CD14-positive monocyte (primary cell): Measurements from ENCODE around the gene TNFRSF8. TPM values are rescaled to one million over a fixed set of nuclear protein-coding genes. Genes with fewer than 3 reads are reported as not detected.
"Not testable (repeated sequence)": the region's sequence is repeated elsewhere in the genome, so short reads cannot be mapped to it uniquely, and the experiment has no call there.

ENCODE experiments used
- DNase-seq, 3 donors: peaks; one replicate each; pipeline ENCODE4 v3.0.0-alpha.2; 2011 to 2022
- H2AFZ ChIP-seq: 2 replicates; pipeline ENCODE4 v1.6.0; 2012; ENCODE audit warnings: mild to moderate bottlenecking, low read depth, low read length, inconsistent platforms; ENCODE audit not compliant: insufficient read depth, poor library complexity, severe bottlenecking
- H3K27ac ChIP-seq, 2 donors: 1 replicate in 1 of 2; 2 replicates in 1 of 2; pipeline ENCODE4 v1.5.1; 2012 to 2013; ENCODE audit warnings: low read length in 2 of 2, control low read depth in 1 of 2, inconsistent platforms in 1 of 2, low read depth in 1 of 2, mild to moderate bottlenecking in 1 of 2
- H3K27me3 ChIP-seq, 2 donors: one replicate each; pipeline versions ENCODE4 v1.6.0 to v1.6.1; 2011 to 2013; ENCODE audit warnings: low read length in 2 of 2; ENCODE audit not compliant: control insufficient read depth in 2 of 2, insufficient read depth in 2 of 2
- H3K36me3 ChIP-seq, 2 donors: replicated peaks in 1 of 2; 1 replicate in 1 of 2; 2 replicates in 1 of 2; pipeline versions ENCODE4 v1.5.1 to v1.6.1; 2012 to 2013; ENCODE audit warnings: low read length in 2 of 2, control low read depth in 1 of 2, inconsistent platforms in 1 of 2, mild to moderate bottlenecking in 1 of 2; ENCODE audit not compliant: insufficient read depth in 2 of 2, control insufficient read depth in 1 of 2
- H3K4me1 ChIP-seq, 2 donors: 1 replicate in 1 of 2; 2 replicates in 1 of 2; pipeline versions ENCODE4 v1.5.1 to v1.6.1; 2012 to 2013; ENCODE audit warnings: low read length in 2 of 2, control low read depth in 1 of 2, inconsistent platforms in 1 of 2, mild to moderate bottlenecking in 1 of 2, moderate library complexity in 1 of 2; ENCODE audit not compliant: insufficient read depth in 2 of 2, control insufficient read depth in 1 of 2
- H3K4me2 ChIP-seq: replicated peaks from 2 replicates; pipeline ENCODE3; 2012; ENCODE audit warnings: low read length, moderate library complexity, mild to moderate bottlenecking; ENCODE audit not compliant: poor library complexity, severe bottlenecking; ENCODE audit errors: extremely low read depth
- H3K4me3 ChIP-seq, 3 experiments: fragments of 200-600 bp in 1 of 3; sonication (generic) in 1 of 3; replicated peaks in 1 of 3; 1 replicate in 2 of 3; 2 replicates in 1 of 3; pipeline ENCODE4 v1.5.1; 2011 to 2013; ENCODE audit warnings: low read length in 3 of 3, mild to moderate bottlenecking in 3 of 3, control low read depth in 2 of 3, low read depth in 2 of 3, inconsistent platforms in 1 of 3, moderate library complexity in 1 of 3
- H3K79me2 ChIP-seq: 2 replicates; pipeline ENCODE4 v1.6.0; 2012; ENCODE audit warnings: mild to moderate bottlenecking, control low read depth, inconsistent platforms, low read length, moderate library complexity; ENCODE audit not compliant: insufficient read depth
- H3K9ac ChIP-seq: 2 replicates; pipeline ENCODE4 v1.6.0; 2017; ENCODE audit warnings: low read length, mild to moderate bottlenecking; ENCODE audit not compliant: insufficient read depth, poor library complexity, severe bottlenecking
- H3K9me3 ChIP-seq, 2 donors: replicated peaks in 1 of 2; 1 replicate in 1 of 2; 2 replicates in 1 of 2; pipeline versions ENCODE4 v1.5.1 to v1.6.1; 2012 to 2013; ENCODE audit warnings: low read length in 2 of 2, control low read depth in 1 of 2; ENCODE audit not compliant: control insufficient read depth in 1 of 2, insufficient read depth in 1 of 2
- H4K20me1 ChIP-seq: 2 replicates; pipeline ENCODE4 v1.6.0; 2012; ENCODE audit warnings: mild to moderate bottlenecking, low read length, control low read depth, moderate library complexity; ENCODE audit not compliant: insufficient read depth
- H3K27ac Mint-ChIP-seq, 7 donors: one replicate each; pipeline ENCODE4 v1.8.0; 2020; ENCODE audit warnings: mild to moderate bottlenecking in 7 of 7, mixed read lengths in 7 of 7, moderate library complexity in 6 of 7, inconsistent platforms in 2 of 7
- H3K27me3 Mint-ChIP-seq, 3 donors: one replicate each; pipeline ENCODE4 v1.8.0; 2021 to 2022; ENCODE audit warnings: low read depth in 3 of 3, mild to moderate bottlenecking in 3 of 3, mixed read lengths in 3 of 3, moderate library complexity in 3 of 3, inconsistent platforms in 1 of 3
- H3K36me3 Mint-ChIP-seq, 2 donors: one replicate each; pipeline ENCODE4 v1.8.0; 2020; ENCODE audit warnings: mixed read lengths in 2 of 2, inconsistent platforms in 1 of 2, mild to moderate bottlenecking in 1 of 2
- H3K4me1 Mint-ChIP-seq: one replicate; pipeline ENCODE4 v1.8.0; 2020; ENCODE audit warnings: mild to moderate bottlenecking, mixed read lengths
- H3K4me3 Mint-ChIP-seq, 2 donors: one replicate each; pipeline ENCODE4 v1.8.0; 2020; ENCODE audit warnings: mild to moderate bottlenecking in 2 of 2, mixed read lengths in 2 of 2, moderate library complexity in 1 of 2
- H3K9me3 Mint-ChIP-seq, 7 donors: one replicate each; pipeline ENCODE4 v1.8.0; 2020 to 2022; ENCODE audit warnings: mixed read lengths in 7 of 7, mild to moderate bottlenecking in 6 of 7, moderate library complexity in 6 of 7, inconsistent platforms in 2 of 7
- CTCF ChIP-seq: fragments of 200-600 bp; IDR thresholded peaks from one replicate; pipeline ENCODE4 v1.8.0; 2022; ENCODE audit warnings: antibody characterized with exemption, mild to moderate bottlenecking
- WGBS: methylation state at CpG from one replicate; pipeline ENCODE4 v1.1.5; 2013; ENCODE audit warnings: missing lambda C conversion rate; ENCODE audit not compliant: insufficient coverage; 5-methylcytosine and 5-hydroxymethylcytosine counted together
- intact Hi-C, 2 donors: fragments of 100-400 bp; cut with micrococcal nuclease; formaldehyde crosslinking; loops; one replicate each; pipeline versions ENCODE4 v1.15.0 to v1.15.1; 2023
- polyA plus RNA-seq, 3 donors: library from polyadenylated mRNA; depleted of rRNA in 1 of 3; unstranded in 2 of 3; stranded (reverse) in 1 of 3; fragments of 300-500 nt in 2 of 3; fragments of >200 nt in 1 of 3; fragmentation: Illumina TruSeq in 2 of 3; gene quantifications; 1 replicate in 2 of 3; 2 replicates in 1 of 3; pipeline ENCODE4 v1.2.3, GENCODE V29; 2012 to 2021

TNFRSF8 gene
- polyA plus RNA-seq, 3 donors: 10.9 to 11.9 (median 11.8) TPM

GRCh38 chr1:12040457-12041051 lies 22.5 kb upstream of the TNFRSF8 start:
- Histone ChIP-seq H4K20me1 (no peaks in the 10 kb centered on the region), H3K9me3 (no peaks in the 10 kb centered on the region), H3K36me3 (no peaks in the 10 kb centered on the region), H3K27ac (no peak overlapping the region), H3K4me1 (peaks cover 2% of the 10 kb centered on the region in 2 donors), H3K4me3 (no peak overlapping the region), H3K4me2 (no peak overlapping the region), H3K27me3 (no peaks in the 10 kb centered on the region), H3K9ac (no peak overlapping the region), H3K79me2 (no peaks in the 10 kb centered on the region), H2AFZ (no peak overlapping the region)
- Mint-ChIP-seq H3K27ac (no peak overlapping the region), H3K9me3 (peaks cover 0 to 3% (median 0%) of the 10 kb centered on the region in 7 donors), H3K4me1 (peaks cover 3% of the 10 kb centered on the region), H3K36me3 (no peaks in the 10 kb centered on the region), H3K4me3 (no peak overlapping the region), H3K27me3 (peaks cover 0 to 4% (median 2%) of the 10 kb centered on the region in 3 donors)
- intact Hi-C loops: no loop called here
- no peak for DNase-seq
- TF ChIP-seq CTCF: no peak
- WGBS: 100% methylated on average over 2 of the region's 6 CpGs

GRCh38 chr1:12044187-12044877 lies 18.8 kb upstream of the TNFRSF8 start:
- H3K36me3 Mint-ChIP-seq, H3K9ac ChIP-seq, H3K36me3 ChIP-seq, H3K9me3 ChIP-seq, H3K79me2 ChIP-seq, H3K4me2 ChIP-seq, H3K27ac ChIP-seq, H4K20me1 ChIP-seq, H3K4me3 Mint-ChIP-seq, DNase-seq, H2AFZ ChIP-seq, H3K4me1 ChIP-seq, H3K27me3 Mint-ChIP-seq, H3K4me3 ChIP-seq, H3K9me3 Mint-ChIP-seq, H3K4me1 Mint-ChIP-seq, intact Hi-C loops, H3K27me3 ChIP-seq: not testable (repeated sequence)
- peak overlapping the region in 1 of 7 donors; percentile 30 for H3K27ac Mint-ChIP-seq
- 91% methylated on average over 12 of the region's 15 CpGs for WGBS
